Prostate gland (tissue), 2 donors: ENCODE data around the gene GSG1L.

Source experiments
- CTCF ChIP-seq, 4 experiments: fragments of 200-600 bp in 2 of 4; fragments of 450-650 bp in 2 of 4; sonication (generic) in 2 of 4; IDR thresholded peaks; 1 replicate in 3 of 4; 2 replicates in 1 of 4; pipeline ENCODE4 v1.5.1; 2016 to 2019; ENCODE audit warnings: antibody characterized with exemption in 4 of 4, mild to moderate bottlenecking in 2 of 4, moderate library complexity in 2 of 4
- POLR2AphosphoS5 ChIP-seq: sonication (generic); formaldehyde crosslinking; IDR thresholded peaks from one replicate; pipeline ENCODE4 v1.6.1; 2017; ENCODE audit warnings: antibody characterized with exemption

- TF ChIP-seq CTCF (IDR thresholded peaks at IDR 0.05) = no peak
- no peak for TF ChIP-seq POLR2AphosphoS5
These were observed 243.5 kb downstream of the GSG1L start for GRCh38 chr16:27819881-27820610.
